Neural cell (in vitro differentiated cells): ENCODE measurements around the gene PTPRA. TPM values are rescaled to one million over a fixed set of nuclear protein-coding genes. Genes with fewer than 3 reads are reported as not detected.

Experiments used
- H2AFZ ChIP-seq: fragments of 200-600, 300-800 bp; sonication (generic), shearing (Covaris generic); 2 replicates; pipeline ENCODE4 v1.6.0; 2014; ENCODE audit warnings: low read depth, mild to moderate bottlenecking, antibody characterized with exemption, low read length, moderate library complexity
- H3F3A ChIP-seq: fragments of 200-600 bp; shearing (Covaris generic); 2 replicates; pipeline ENCODE4 v1.6.1; 2016; ENCODE audit warnings: mild to moderate bottlenecking, moderate library complexity, mixed read lengths, antibody characterized with exemption, low read length; ENCODE audit not compliant: insufficient read depth, poor library complexity, severe bottlenecking
- H3K27ac ChIP-seq: fragments of 200-600, 300-800 bp; sonication (generic), shearing (Covaris generic); 2 replicates; pipeline ENCODE4 v1.5.1; 2014; ENCODE audit warnings: mild to moderate bottlenecking, low read length, moderate library complexity
- H3K27me3 ChIP-seq: fragments of 300-800, 200-600 bp; sonication (generic), shearing (Covaris generic); 2 replicates; pipeline ENCODE4 v1.6.0; 2014; ENCODE audit warnings: mild to moderate bottlenecking, low read depth, low read length, moderate library complexity; ENCODE audit not compliant: insufficient read depth
- H3K36me3 ChIP-seq: fragments of 300-800, 200-600 bp; sonication (generic), shearing (Covaris generic); 2 replicates; pipeline ENCODE4 v1.5.1; 2014; ENCODE audit warnings: mild to moderate bottlenecking, antibody characterized with exemption, low read length, moderate library complexity; ENCODE audit not compliant: insufficient read depth
- H3K4me2 ChIP-seq: fragments of 300-800, 200-600 bp; sonication (generic), shearing (Covaris generic); 2 replicates; pipeline ENCODE4 v1.6.0; 2014; ENCODE audit warnings: mild to moderate bottlenecking, low read length
- H3K4me3 ChIP-seq: fragments of 300-800, 200-600 bp; sonication (generic), shearing (Covaris generic); 2 replicates; pipeline ENCODE4 v1.5.1; 2014; ENCODE audit warnings: mild to moderate bottlenecking, low read length, moderate library complexity
- H3K79me2 ChIP-seq: fragments of 200-600 bp; shearing (Covaris generic); replicated peaks from 2 replicates; pipeline ENCODE4 v1.6.0; 2014; ENCODE audit warnings: mild to moderate bottlenecking, low read length, moderate library complexity; ENCODE audit not compliant: insufficient read depth
- H3K9ac ChIP-seq: fragments of 300-800, 200-600 bp; sonication (generic), shearing (Covaris generic); 2 replicates; pipeline ENCODE4 v1.6.1; 2016; ENCODE audit warnings: mild to moderate bottlenecking, low read length, mixed read lengths
- H3K9me2 ChIP-seq: fragments of 200-600 bp; shearing (Covaris generic); 2 replicates; pipeline ENCODE4 v1.6.1; 2016; ENCODE audit warnings: mild to moderate bottlenecking, low read length, mixed read lengths; ENCODE audit not compliant: insufficient read depth
- H3K9me3 ChIP-seq: fragments of 200-600, 300-800 bp; sonication (generic), shearing (Covaris generic); 2 replicates; pipeline ENCODE4 v1.6.1; 2016; ENCODE audit warnings: mild to moderate bottlenecking, mixed run types, low read length, moderate library complexity, mixed read lengths
- H4K20me1 ChIP-seq: fragments of 200-600 bp; shearing (Covaris generic); 2 replicates; pipeline ENCODE4 v1.6.1; 2016; ENCODE audit warnings: mild to moderate bottlenecking, mixed run types; ENCODE audit not compliant: insufficient read depth
- EP300 ChIP-seq: fragments of 450-650 bp; conservative IDR thresholded peaks from 2 replicates; pipeline ENCODE4 v1.6.1; 2014; ENCODE audit warnings: antibody characterized with exemption, mild to moderate bottlenecking, moderate library complexity; ENCODE audit not compliant: poor library complexity, severe bottlenecking
- EZH2 ChIP-seq: fragments of 200-600, 300-800 bp; shearing (Covaris generic), sonication (generic); IDR thresholded peaks from 2 replicates; pipeline ENCODE4 v1.6.1; 2014; ENCODE audit warnings: antibody characterized with exemption, low read length, borderline replicate concordance, mild to moderate bottlenecking; ENCODE audit not compliant: insufficient read depth, poor library complexity, severe bottlenecking
- MXI1 ChIP-seq: fragments of 450-650 bp; conservative IDR thresholded peaks from 2 replicates; pipeline ENCODE4 v1.6.1; 2014; ENCODE audit warnings: antibody characterized with exemption, mild to moderate bottlenecking; ENCODE audit not compliant: poor library complexity, severe bottlenecking
- POLR2AphosphoS5 ChIP-seq: IDR thresholded peaks from 2 replicates; pipeline ENCODE4 v1.6.1; 2012
- RAD21 ChIP-seq: fragments of 450-650 bp; conservative IDR thresholded peaks from 2 replicates; pipeline ENCODE4 v1.6.1; 2014; ENCODE audit warnings: antibody characterized with exemption, mild to moderate bottlenecking, moderate library complexity
- SMC3 ChIP-seq: fragments of 450-650 bp; conservative IDR thresholded peaks from 2 replicates; pipeline ENCODE4 v1.6.1; 2014; ENCODE audit warnings: antibody characterized with exemption, mild to moderate bottlenecking, moderate library complexity; ENCODE audit not compliant: poor library complexity
- TAF1 ChIP-seq: IDR thresholded peaks from 2 replicates; pipeline ENCODE4 v1.6.1; 2012; ENCODE audit warnings: low read depth
- polyA plus RNA-seq: library from polyadenylated mRNA; depleted of rRNA; stranded (reverse); fragments of >200 nt; gene quantifications from 2 replicates; pipeline ENCODE4 v1.2.3, GENCODE V29; 2014
- TF ChIP-seq, protein P1 (sequence below): IDR thresholded peaks from 2 replicates; pipeline ENCODE4 v1.6.1; 2012; ENCODE audit warnings: borderline replicate concordance
- TF ChIP-seq, protein P2 (sequence below): fragments of 450-650 bp; IDR thresholded peaks from 2 replicates; pipeline ENCODE4 v1.5.1; 2014; ENCODE audit warnings: antibody characterized with exemption, mild to moderate bottlenecking, moderate library complexity; ENCODE audit not compliant: poor library complexity, severe bottlenecking

The PTPRA gene
- polyA plus RNA-seq, 1 donor from 2014 or later: 68.2 TPM

DNA sequence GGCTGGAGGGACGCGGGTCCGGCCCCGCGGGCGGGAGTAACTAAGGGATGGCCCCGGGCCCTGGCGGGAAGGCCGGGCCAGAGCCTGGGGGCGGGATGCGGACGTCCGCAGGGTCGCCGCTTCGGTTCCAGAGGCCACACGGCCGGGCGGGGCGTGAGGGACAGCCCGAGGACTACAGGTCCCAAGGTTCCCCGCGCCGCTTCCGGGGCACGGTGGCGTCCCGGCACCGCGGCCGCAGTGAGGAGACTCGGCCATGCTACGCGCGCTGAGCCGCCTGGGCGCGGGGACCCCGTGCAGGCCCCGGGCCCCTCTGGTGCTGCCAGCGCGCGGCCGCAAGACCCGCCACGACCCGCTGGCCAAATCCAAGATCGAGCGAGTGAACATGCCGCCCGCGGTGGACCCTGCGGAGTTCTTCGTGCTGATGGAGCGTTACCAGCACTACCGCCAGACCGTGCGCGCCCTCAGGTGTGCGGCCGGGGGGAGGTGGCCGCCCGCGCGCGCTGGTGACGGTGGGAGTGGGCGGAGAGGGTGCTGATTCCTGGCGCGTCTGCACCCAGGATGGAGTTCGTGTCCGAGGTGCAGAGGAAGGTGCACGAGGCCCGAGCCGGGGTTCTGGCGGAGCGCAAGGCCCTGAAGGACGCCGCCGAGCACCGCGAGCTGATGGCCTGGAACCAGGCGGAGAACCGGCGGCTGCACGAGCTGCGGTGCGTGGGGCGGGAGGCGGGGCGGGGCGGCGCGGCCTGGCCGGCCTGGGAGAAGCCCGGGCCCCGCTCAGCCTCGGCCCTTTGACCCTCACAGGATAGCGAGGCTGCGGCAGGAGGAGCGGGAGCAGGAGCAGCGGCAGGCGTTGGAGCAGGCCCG is 172.8 kb downstream of the PTPRA start, which contains the start of gene MRPS26:
Gene MRPS26, plus strand, starts transcription at position 237 of the 861 bp plus-strand sequence. Its CDS starts 17 bp downstream, at position 254.
- H2AFZ ChIP-seq: peak within 1 kb of the TSS; percentile 53
- no peak for TF ChIP-seq EZH2
- TF ChIP-seq POLR2AphosphoS5: peak; percentile 75
- TF ChIP-seq, protein P1, sequence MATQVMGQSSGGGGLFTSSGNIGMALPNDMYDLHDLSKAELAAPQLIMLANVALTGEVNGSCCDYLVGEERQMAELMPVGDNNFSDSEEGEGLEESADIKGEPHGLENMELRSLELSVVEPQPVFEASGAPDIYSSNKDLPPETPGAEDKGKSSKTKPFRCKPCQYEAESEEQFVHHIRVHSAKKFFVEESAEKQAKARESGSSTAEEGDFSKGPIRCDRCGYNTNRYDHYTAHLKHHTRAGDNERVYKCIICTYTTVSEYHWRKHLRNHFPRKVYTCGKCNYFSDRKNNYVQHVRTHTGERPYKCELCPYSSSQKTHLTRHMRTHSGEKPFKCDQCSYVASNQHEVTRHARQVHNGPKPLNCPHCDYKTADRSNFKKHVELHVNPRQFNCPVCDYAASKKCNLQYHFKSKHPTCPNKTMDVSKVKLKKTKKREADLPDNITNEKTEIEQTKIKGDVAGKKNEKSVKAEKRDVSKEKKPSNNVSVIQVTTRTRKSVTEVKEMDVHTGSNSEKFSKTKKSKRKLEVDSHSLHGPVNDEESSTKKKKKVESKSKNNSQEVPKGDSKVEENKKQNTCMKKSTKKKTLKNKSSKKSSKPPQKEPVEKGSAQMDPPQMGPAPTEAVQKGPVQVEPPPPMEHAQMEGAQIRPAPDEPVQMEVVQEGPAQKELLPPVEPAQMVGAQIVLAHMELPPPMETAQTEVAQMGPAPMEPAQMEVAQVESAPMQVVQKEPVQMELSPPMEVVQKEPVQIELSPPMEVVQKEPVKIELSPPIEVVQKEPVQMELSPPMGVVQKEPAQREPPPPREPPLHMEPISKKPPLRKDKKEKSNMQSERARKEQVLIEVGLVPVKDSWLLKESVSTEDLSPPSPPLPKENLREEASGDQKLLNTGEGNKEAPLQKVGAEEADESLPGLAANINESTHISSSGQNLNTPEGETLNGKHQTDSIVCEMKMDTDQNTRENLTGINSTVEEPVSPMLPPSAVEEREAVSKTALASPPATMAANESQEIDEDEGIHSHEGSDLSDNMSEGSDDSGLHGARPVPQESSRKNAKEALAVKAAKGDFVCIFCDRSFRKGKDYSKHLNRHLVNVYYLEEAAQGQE: peak; percentile 27
- TF ChIP-seq TAF1: no peak
- TF ChIP-seq RAD21: no peak
- TF ChIP-seq MXI1: peak; percentile 95
- H3K27ac ChIP-seq: peak within 1 kb of the TSS; percentile 60

DNA sequence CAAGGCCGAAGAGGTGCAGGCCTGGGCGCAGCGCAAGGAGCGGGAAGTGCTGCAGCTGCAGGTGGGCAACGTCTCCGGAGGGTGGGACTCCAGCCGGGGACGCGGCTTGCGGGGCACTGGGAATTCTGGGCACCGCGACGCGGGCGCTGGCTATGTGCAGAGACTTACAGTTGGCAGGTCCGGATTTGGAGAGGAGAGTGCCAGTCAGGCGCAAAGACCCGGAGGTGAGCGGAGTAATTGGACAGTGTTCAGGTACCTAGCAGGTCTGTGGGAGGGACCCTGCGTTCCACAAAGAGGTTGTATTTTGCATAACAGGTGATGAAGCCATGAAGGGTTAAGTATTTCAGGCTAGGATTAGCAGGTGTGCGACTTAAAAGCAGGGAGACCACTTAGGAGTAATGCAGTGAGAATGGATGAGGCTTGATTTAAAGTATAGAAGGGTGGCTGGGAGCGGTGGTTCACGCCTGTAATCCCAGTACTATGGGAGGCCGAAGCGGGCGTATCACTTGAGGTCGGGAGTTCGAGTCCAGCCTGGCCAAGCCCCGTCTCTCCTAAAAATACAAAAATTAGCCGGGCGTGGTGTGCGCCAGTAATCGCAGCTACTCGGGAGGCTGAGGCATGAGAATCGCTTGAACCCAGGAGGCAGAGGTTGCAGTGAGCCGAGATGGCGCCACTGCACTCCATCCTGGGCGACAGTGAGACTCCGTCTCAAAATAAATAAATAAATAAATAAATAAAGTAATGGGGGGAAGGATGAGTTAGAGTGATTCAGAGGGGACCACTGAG is 173.6 kb downstream of the PTPRA start:
- Histone ChIP-seq H3K9ac (peak overlapping the region; percentile 76), H3K79me2 (peaks cover 6% of the 10 kb centered on the region), H3K4me2 (peak overlapping the region; percentile 86), H3K9me2 (no peaks in the 10 kb centered on the region), H2AFZ (peak overlapping the region; percentile 27), H4K20me1 (no peaks in the 10 kb centered on the region), H3K4me3 (peak overlapping the region; percentile 89), H3K27me3 (no peaks in the 10 kb centered on the region), H3K36me3 (no peaks in the 10 kb centered on the region), H3K9me3 (no peaks in the 10 kb centered on the region), H3F3A (no peaks in the 10 kb centered on the region), H3K27ac (peak overlapping the region; percentile 60)
- TF ChIP-seq, protein P1: no peak
- TF ChIP-seq EP300 (no peak), MXI1 (no peak), POLR2AphosphoS5 (no peak), RAD21 (no peak), EZH2 (no peak), TAF1 (no peak), SMC3 (no peak)
- TF ChIP-seq, protein P2, sequence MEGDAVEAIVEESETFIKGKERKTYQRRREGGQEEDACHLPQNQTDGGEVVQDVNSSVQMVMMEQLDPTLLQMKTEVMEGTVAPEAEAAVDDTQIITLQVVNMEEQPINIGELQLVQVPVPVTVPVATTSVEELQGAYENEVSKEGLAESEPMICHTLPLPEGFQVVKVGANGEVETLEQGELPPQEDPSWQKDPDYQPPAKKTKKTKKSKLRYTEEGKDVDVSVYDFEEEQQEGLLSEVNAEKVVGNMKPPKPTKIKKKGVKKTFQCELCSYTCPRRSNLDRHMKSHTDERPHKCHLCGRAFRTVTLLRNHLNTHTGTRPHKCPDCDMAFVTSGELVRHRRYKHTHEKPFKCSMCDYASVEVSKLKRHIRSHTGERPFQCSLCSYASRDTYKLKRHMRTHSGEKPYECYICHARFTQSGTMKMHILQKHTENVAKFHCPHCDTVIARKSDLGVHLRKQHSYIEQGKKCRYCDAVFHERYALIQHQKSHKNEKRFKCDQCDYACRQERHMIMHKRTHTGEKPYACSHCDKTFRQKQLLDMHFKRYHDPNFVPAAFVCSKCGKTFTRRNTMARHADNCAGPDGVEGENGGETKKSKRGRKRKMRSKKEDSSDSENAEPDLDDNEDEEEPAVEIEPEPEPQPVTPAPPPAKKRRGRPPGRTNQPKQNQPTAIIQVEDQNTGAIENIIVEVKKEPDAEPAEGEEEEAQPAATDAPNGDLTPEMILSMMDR: no peak

More for the DNA sequence above, 172.8 kb downstream of the PTPRA start, which contains the start of gene MRPS26:
- peak within 1 kb of the TSS; percentile 86 for H3K4me2 ChIP-seq
- no peaks in the 10 kb centered on the region for H3K36me3 ChIP-seq
- H3K9ac ChIP-seq: peak within 1 kb of the TSS; percentile 76
- no peaks in the 10 kb centered on the region for H3K9me2 ChIP-seq
- H4K20me1 ChIP-seq: no peaks in the 10 kb centered on the region
- no peaks in the 10 kb centered on the region for H3K9me3 ChIP-seq
- peak within 1 kb of the TSS; percentile 89 for H3K4me3 ChIP-seq
- H3K27me3 ChIP-seq: no peaks in the 10 kb centered on the region
- no peaks in the 10 kb centered on the region for H3F3A ChIP-seq
- peaks cover 6% of the 10 kb centered on the region for H3K79me2 ChIP-seq
